IMR-90 (cell line): Measurements from ENCODE around the gene MMP20. TPM values are rescaled to one million over a fixed set of nuclear protein-coding genes. Genes with fewer than 3 reads are reported as not detected.

ENCODE experiments used
- ATAC-seq: fragments of 200-7000 bp; cut with Tn5 transposase; 2 replicates; pipeline ENCODE4 v1.9.1; 2020; ENCODE audit warnings: low read depth, mild to moderate bottlenecking, moderate library complexity
- BruUV-seq: library from RNA; stranded (reverse); fragments of 400-500 nt; replicated peaks from 2 replicates; lab custom pipeline; 2021; lab: Mats Ljungman, UMichigan
- CTCF ChIA-PET: fragments of 300-600 bp; formaldehyde crosslinking; extraction: SDS; loops from one replicate; lab custom pipeline; 2021; ENCODE audit warnings: antibody characterized with exemption; lab: Yijun Ruan, JAX
- POLR2A ChIA-PET: fragments of 300-600 bp; sonication (Branson Sonifier 250); formaldehyde crosslinking; loops from one replicate; lab custom pipeline; 2022; ENCODE audit warnings: antibody characterized with exemption; ENCODE audit not compliant: unreplicated experiment; lab: Charles Lee
- DNase-seq: peaks from one replicate; pipeline ENCODE4 v3.0.0; 2013
- H2AFZ ChIP-seq: replicated peaks from 2 replicates; pipeline ENCODE3; 2013; ENCODE audit warnings: low read length, mild to moderate bottlenecking; ENCODE audit not compliant: poor library complexity
- H2AK5ac ChIP-seq: 2 replicates; pipeline ENCODE4 v1.6.1; 2013; ENCODE audit warnings: low read depth, low read length, inconsistent platforms
- H2AK9ac ChIP-seq: replicated peaks from 2 replicates; pipeline ENCODE3; 2013; ENCODE audit warnings: mild to moderate bottlenecking, low read depth, low read length, moderate library complexity; ENCODE audit not compliant: poor library complexity
- H2BK120ac ChIP-seq: 2 replicates; pipeline ENCODE4 v1.6.1; 2013; ENCODE audit warnings: low read depth, low read length, inconsistent platforms
- H2BK15ac ChIP-seq: 3 replicates; pipeline ENCODE4 v1.6.1; 2013; ENCODE audit warnings: low read depth, low read length, inconsistent platforms
- H2BK20ac ChIP-seq: 2 replicates; pipeline ENCODE4 v1.6.1; 2013; ENCODE audit warnings: low read depth, mild to moderate bottlenecking, inconsistent platforms, low read length, moderate library complexity
- H2BK5ac ChIP-seq: 2 replicates; pipeline ENCODE4 v1.6.1; 2013; ENCODE audit warnings: mild to moderate bottlenecking, low read depth, low read length, inconsistent platforms; ENCODE audit not compliant: poor library complexity, severe bottlenecking
- H3K14ac ChIP-seq: replicated peaks from 2 replicates; pipeline ENCODE4 v1.6.1; 2013; ENCODE audit warnings: low read depth, low read length, inconsistent platforms
- H3K18ac ChIP-seq: 2 replicates; pipeline ENCODE4 v1.6.1; 2013; ENCODE audit warnings: low read depth, low read length, control low read depth
- H3K23ac ChIP-seq: 2 replicates; pipeline ENCODE4 v1.6.1; 2013; ENCODE audit warnings: low read depth, low read length, inconsistent platforms
- H3K27ac ChIP-seq: 2 replicates; pipeline ENCODE4 v1.5.1; 2013; ENCODE audit warnings: mild to moderate bottlenecking, control low read depth, low read length; ENCODE audit not compliant: insufficient read depth
- H3K27me3 ChIP-seq: 2 replicates; pipeline ENCODE4 v1.6.1; 2013; ENCODE audit warnings: low read length; ENCODE audit not compliant: control insufficient read depth, insufficient read depth
- H3K36me3 ChIP-seq: 2 replicates; pipeline ENCODE4 v1.6.1; 2013; ENCODE audit warnings: low read length, mixed read lengths; ENCODE audit not compliant: control insufficient read depth, insufficient read depth
- H3K4ac ChIP-seq: 2 replicates; pipeline ENCODE4 v1.6.1; 2013; ENCODE audit warnings: low read depth, low read length, inconsistent platforms
- H3K4me1 ChIP-seq: 2 replicates; pipeline ENCODE4 v1.6.1; 2013; ENCODE audit warnings: low read length, mixed read lengths; ENCODE audit not compliant: control insufficient read depth, insufficient read depth
- H3K4me2 ChIP-seq: 2 replicates; pipeline ENCODE4 v1.6.1; 2013; ENCODE audit warnings: low read depth, mild to moderate bottlenecking, control low read depth, low read length, moderate library complexity
- H3K4me3 ChIP-seq: 2 replicates; pipeline ENCODE4 v1.5.1; 2013; ENCODE audit warnings: low read depth, mild to moderate bottlenecking, control low read depth, low read length, moderate library complexity; ENCODE audit not compliant: insufficient read depth
- H3K56ac ChIP-seq: 2 replicates; pipeline ENCODE4 v1.6.1; 2013; ENCODE audit warnings: low read length, inconsistent platforms; ENCODE audit not compliant: insufficient read depth; ENCODE audit errors: extremely low read depth
- H3K79me1 ChIP-seq, 2 experiments: 2 replicates each; pipeline ENCODE4 v1.6.1; 2013; ENCODE audit warnings: low read length in 2 of 2, inconsistent platforms in 1 of 2, low read depth in 1 of 2
- H3K9ac ChIP-seq: 2 replicates; pipeline ENCODE4 v1.6.1; 2013; ENCODE audit warnings: low read depth, low read length, control low read depth
- H3K9me1 ChIP-seq: 2 replicates; pipeline ENCODE4 v1.6.1; 2013; ENCODE audit warnings: low read length, inconsistent platforms; ENCODE audit not compliant: insufficient read depth
- H3K9me3 ChIP-seq: 2 replicates; pipeline ENCODE4 v1.6.1; 2013; ENCODE audit warnings: low read length; ENCODE audit not compliant: control insufficient read depth, insufficient read depth
- H4K20me1 ChIP-seq: 2 replicates; pipeline ENCODE4 v1.6.1; 2013; ENCODE audit warnings: low read length, inconsistent platforms; ENCODE audit not compliant: insufficient read depth
- H4K5ac ChIP-seq: 2 replicates; pipeline ENCODE4 v1.6.1; 2013; ENCODE audit warnings: mild to moderate bottlenecking, low read depth, low read length, control low read depth
- H4K8ac ChIP-seq, 2 experiments: 2 replicates each; pipeline ENCODE4 v1.6.1; 2013; ENCODE audit warnings: low read depth in 2 of 2, low read length in 2 of 2, control low read depth in 1 of 2, inconsistent platforms in 1 of 2
- H4K91ac ChIP-seq: 2 replicates; pipeline ENCODE4 v1.6.1; 2013; ENCODE audit warnings: low read depth, low read length, inconsistent platforms; ENCODE audit not compliant: insufficient read depth
- BHLHE40 ChIP-seq: fragments of 150-350 bp; IDR thresholded peaks from 2 replicates; pipeline ENCODE4 v1.6.1; 2016; ENCODE audit warnings: mild to moderate bottlenecking, low read depth, low read length
- CHD1 ChIP-seq: IDR thresholded peaks from 2 replicates; pipeline ENCODE4 v1.6.1; 2012; ENCODE audit warnings: low read depth, low read length, improper control_type of control experiment
- ELK1 ChIP-seq: fragments of 150-350 bp; IDR thresholded peaks from 2 replicates; pipeline ENCODE4 v1.6.1; 2016; ENCODE audit warnings: low read depth, mild to moderate bottlenecking, low read length, moderate library complexity, borderline replicate concordance
- FOS ChIP-seq: fragments of 150-350 bp; IDR thresholded peaks from 2 replicates; pipeline ENCODE4 v1.6.1; 2016; ENCODE audit warnings: low read depth, low read length
- MAFK ChIP-seq: IDR thresholded peaks from 2 replicates; pipeline ENCODE4 v1.6.1; 2012; ENCODE audit warnings: low read depth, low read length, improper control_type of control experiment
- MAZ ChIP-seq: IDR thresholded peaks from 2 replicates; pipeline ENCODE4 v1.6.1; 2012; ENCODE audit warnings: low read depth, mild to moderate bottlenecking, low read length, improper control_type of control experiment, moderate library complexity, borderline replicate concordance
- MXI1 ChIP-seq: IDR thresholded peaks from 2 replicates; pipeline ENCODE4 v1.6.1; 2012; ENCODE audit warnings: low read depth, mild to moderate bottlenecking, low read length, moderate library complexity, borderline replicate concordance
- RAD21 ChIP-seq: IDR thresholded peaks from 2 replicates; pipeline ENCODE4 v1.6.1; 2012; ENCODE audit warnings: low read length, improper control_type of control experiment
- RCOR1 ChIP-seq: IDR thresholded peaks from 2 replicates; pipeline ENCODE4 v1.6.1; 2012; ENCODE audit warnings: mild to moderate bottlenecking, low read length, improper control_type of control experiment; ENCODE audit not compliant: insufficient replicate concordance
- RFX5 ChIP-seq: IDR thresholded peaks from 2 replicates; pipeline ENCODE4 v1.8.0; 2012; ENCODE audit warnings: low read depth, mild to moderate bottlenecking, low read length, moderate library complexity
- USF2 ChIP-seq: fragments of 150-350 bp; IDR thresholded peaks from 2 replicates; pipeline ENCODE4 v1.6.1; 2017; ENCODE audit warnings: mild to moderate bottlenecking, antibody characterized with exemption, low read length, low read depth
- dilution Hi-C: fragments of 300-500 bp; cut with HindIII; formaldehyde crosslinking; loops from one replicate; pipeline ENCODE4 v1.14.3; 2018; ENCODE audit warnings: low sequenced_read_pairs; ENCODE audit not compliant: unreplicated experiment
- in situ Hi-C: fragments of 300-500 bp; cut with MboI; formaldehyde crosslinking; loops from 3 replicates; pipeline ENCODE4 v1.14.3; 2019; ENCODE audit warnings: low sequenced_read_pairs, inconsistent platforms, mixed read lengths
- intact Hi-C: fragments of 100-400 bp; cut with micrococcal nuclease; formaldehyde crosslinking; loops from 2 replicates; pipeline ENCODE4 v1.10.0; 2022
- polyA plus RNA-seq, 3 experiments: library from polyadenylated mRNA; depleted of rRNA; stranded (reverse); fragments of >200 nt; gene quantifications; 2 replicates each; pipeline ENCODE4 v1.2.3, GENCODE V29; 2012; ENCODE audit warnings: low replicate concordance in 1 of 3
- total RNA-seq: library from RNA; depleted of rRNA; stranded (reverse); fragments of >200 nt; gene quantifications from 2 replicates; pipeline ENCODE4 v1.2.3, GENCODE V29; 2012
- TF ChIP-seq, protein P1 (sequence below): conservative IDR thresholded peaks from 2 replicates; pipeline ENCODE4 v1.5.1; 2012; ENCODE audit warnings: mild to moderate bottlenecking, low read depth, low read length, improper control_type of control experiment

Gene MMP20
- total and polyA plus RNA-seq, 2 of the 4 experiments (the other 2 are of a cell fraction) = not detected

DNA sequence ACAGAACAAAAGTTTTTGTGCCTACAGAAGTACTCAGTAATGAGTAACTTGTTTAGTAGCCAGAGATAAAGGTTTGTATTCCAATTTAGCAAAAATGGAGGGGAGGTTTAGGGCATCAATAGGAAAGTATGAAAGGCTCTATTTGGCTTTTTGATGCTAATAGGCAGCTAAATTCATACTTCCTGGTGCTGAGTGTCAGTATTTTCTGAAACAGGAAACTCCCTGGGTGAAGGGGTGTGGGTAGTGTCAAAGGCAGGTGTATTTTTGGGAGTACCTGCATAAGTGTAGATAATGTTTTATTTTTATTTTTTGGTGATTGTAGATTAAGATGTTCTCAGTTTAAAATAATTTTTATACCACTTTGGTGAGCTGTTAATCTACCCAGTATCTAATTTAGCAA, 65.3 kb downstream of the MMP20 start:
- no peak overlapping the region for H3K4me2 ChIP-seq
- no peak overlapping the region for H2AFZ ChIP-seq
- ATAC-seq (no peak), DNase-seq (no peak)
- no peak overlapping the region for H2AK9ac ChIP-seq
- no peaks in the 10 kb centered on the region for H3K4me1 ChIP-seq
- H4K91ac ChIP-seq = no peak overlapping the region
- ChIA-PET POLR2A (no interaction called here), CTCF (no interaction called here)
- dilution Hi-C loops (no loop called here), intact Hi-C loops (no loop called here), in situ Hi-C loops (no loop called here)
- no peak overlapping the region for H2BK5ac ChIP-seq
- TF ChIP-seq CHD1 (no peak), BHLHE40 (no peak), MAFK (no peak), MAZ (no peak), ELK1 (no peak), RFX5 (no peak), USF2 (no peak), RCOR1 (no peak), MXI1 (no peak), FOS (no peak), RAD21 (no peak)
- TF ChIP-seq, protein P1, sequence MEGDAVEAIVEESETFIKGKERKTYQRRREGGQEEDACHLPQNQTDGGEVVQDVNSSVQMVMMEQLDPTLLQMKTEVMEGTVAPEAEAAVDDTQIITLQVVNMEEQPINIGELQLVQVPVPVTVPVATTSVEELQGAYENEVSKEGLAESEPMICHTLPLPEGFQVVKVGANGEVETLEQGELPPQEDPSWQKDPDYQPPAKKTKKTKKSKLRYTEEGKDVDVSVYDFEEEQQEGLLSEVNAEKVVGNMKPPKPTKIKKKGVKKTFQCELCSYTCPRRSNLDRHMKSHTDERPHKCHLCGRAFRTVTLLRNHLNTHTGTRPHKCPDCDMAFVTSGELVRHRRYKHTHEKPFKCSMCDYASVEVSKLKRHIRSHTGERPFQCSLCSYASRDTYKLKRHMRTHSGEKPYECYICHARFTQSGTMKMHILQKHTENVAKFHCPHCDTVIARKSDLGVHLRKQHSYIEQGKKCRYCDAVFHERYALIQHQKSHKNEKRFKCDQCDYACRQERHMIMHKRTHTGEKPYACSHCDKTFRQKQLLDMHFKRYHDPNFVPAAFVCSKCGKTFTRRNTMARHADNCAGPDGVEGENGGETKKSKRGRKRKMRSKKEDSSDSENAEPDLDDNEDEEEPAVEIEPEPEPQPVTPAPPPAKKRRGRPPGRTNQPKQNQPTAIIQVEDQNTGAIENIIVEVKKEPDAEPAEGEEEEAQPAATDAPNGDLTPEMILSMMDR = no peak
- no peak overlapping the region for H3K14ac ChIP-seq
- H2BK20ac ChIP-seq = no peak overlapping the region
- no peaks in the 10 kb centered on the region for H4K20me1 ChIP-seq
- BruUV-seq = no TSS peak
- H2AK5ac ChIP-seq = no peak overlapping the region
- no peak overlapping the region for H4K5ac ChIP-seq
- H3K36me3 ChIP-seq = no peaks in the 10 kb centered on the region
- no peak overlapping the region for H3K9ac ChIP-seq
- no peaks in the 10 kb centered on the region for H3K79me1 ChIP-seq
- no peak overlapping the region for H2BK120ac ChIP-seq
- H3K9me3 ChIP-seq = no peaks in the 10 kb centered on the region
- H3K4ac ChIP-seq = no peak overlapping the region
- H2BK15ac ChIP-seq = no peak overlapping the region
- peaks cover 3% of the 10 kb centered on the region; the same call in 1 of the 2 replicates for H3K9me1 ChIP-seq
- H3K4me3 ChIP-seq = no peak overlapping the region
- no peak overlapping the region for H4K8ac ChIP-seq
- H3K18ac ChIP-seq = no peak overlapping the region
- no peak overlapping the region for H3K56ac ChIP-seq
- no peak overlapping the region for H3K27ac ChIP-seq
- no peak overlapping the region for H3K23ac ChIP-seq
- peaks cover 6% of the 10 kb centered on the region for H3K27me3 ChIP-seq
